Nucleus accumbens (tissue), 56 donors: ENCODE results near the gene SLC24A4.

Experiments
- DNase-seq, 56 donors: peaks; one replicate each; lab custom pipeline; 2025; lab: John Stamatoyannopoulos, UW

Gene SLC24A4

DNA sequence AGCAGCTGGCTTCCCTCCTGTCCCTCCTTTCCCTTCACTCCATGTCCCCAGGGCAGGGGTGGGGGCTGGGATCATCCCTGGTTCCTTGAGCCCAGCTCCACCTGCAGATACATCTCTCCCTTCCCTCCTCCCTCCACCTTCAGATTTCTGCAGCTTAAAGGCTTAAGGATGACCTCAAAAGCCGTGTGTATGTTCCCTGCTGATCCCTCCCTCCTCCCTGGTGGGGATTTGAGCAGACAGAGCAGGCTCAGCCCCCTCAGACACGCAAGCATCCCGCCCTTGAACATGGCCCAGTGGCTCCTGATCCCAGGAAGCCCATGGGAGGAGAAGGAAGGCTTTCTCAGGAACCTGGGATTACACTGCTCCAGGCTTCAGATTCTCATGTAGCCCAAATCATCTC lies 107.7 kb downstream of the SLC24A4 start:
- no peak for DNase-seq

DNA sequence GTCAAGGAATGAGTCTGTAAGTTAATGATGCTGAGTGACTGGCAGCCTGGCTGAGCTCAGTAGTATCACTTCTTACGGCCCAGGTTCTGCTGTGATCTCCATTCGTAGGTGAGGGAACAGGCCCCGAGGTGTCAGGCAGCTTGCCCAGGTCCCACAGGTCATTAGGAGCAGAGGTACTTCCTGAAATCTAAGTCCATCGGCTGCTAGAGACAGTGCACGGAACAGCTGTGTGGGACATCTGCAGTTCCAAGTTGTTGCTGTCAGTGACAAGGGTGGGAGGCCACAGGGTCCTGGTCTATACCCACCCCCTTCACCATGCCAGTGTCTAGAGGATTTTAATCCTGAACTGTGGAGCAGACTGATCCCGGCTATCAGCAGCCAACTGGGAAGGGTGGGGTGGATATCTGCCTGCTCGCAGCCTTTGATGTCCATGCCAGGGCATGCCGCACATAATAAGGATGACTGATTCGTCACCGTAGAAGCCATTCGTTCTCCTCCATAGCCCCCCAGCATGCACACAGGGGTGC lies 108.3 kb downstream of the SLC24A4 start:
- DNase-seq = no peak

DNA sequence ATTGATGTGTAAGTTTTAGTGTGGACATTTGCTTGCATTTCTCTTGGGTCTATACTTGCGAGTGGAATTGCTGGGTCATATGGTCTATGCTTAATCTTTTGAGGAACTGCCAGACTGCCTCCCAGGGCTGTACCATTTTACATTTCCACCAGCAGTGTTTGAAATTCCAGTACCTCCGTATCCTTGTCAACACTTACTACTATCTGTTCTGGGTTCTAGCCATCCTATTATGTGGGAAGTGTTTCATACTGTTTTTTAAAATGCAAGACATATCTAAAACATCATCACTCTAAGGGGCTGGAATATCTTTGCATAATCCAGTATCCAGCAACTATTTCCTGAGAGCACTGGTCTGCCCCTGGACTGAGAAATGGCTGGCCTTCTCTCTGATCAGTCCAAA lies 110.4 kb downstream of the SLC24A4 start:
- no peak for DNase-seq

DNA sequence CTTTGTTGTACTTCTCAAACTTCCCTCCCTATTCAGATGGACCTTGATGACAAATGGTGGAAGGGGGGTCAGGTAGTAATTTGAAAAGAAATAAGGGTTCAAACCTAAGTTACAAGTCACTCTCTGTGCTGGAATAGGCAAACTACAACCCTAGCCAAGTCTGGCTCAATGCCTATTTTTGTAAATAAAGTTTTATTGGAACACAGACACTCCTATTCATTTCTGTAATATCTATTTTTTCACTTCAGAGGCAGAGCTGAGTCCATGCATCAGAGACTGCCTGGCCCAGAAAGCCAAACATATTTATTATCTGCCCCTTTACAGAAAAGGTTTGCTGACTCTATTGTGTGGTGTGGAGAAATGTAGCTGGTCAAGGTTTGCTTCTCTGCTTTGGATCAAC lies 112.2 kb downstream of the SLC24A4 start:
- no peak for DNase-seq

DNA sequence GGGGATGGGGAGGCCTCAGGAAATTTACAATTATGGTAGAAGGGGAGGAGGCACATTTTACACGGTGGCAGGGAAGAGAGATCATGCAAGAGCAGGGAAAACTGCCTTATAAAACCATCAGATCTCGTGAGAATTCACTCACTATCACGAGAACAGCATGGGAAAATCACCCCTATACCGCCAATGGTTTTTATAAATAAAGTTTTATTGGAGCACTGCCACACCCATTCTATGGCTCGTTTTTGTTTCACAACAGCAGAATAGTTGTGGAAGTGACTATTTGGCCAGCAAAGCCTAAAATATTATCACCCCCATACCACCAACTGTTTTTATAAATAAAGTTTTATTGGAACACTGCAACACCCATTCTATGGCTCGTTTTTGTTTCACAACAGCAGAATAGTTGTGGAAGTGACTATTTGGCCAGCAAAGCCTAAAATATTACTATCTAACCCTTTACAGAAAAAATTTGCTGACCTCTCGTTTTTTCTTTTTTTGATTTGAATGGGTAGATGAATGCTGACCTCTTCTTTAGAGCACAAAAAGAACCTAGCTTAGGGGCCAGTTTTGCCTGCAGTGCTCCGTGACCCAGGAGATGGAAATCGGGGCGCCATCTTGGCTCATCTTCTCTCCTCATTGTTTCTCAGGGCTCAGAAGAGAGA lies 113.3 kb downstream of the SLC24A4 start:
- no peak for DNase-seq

DNA sequence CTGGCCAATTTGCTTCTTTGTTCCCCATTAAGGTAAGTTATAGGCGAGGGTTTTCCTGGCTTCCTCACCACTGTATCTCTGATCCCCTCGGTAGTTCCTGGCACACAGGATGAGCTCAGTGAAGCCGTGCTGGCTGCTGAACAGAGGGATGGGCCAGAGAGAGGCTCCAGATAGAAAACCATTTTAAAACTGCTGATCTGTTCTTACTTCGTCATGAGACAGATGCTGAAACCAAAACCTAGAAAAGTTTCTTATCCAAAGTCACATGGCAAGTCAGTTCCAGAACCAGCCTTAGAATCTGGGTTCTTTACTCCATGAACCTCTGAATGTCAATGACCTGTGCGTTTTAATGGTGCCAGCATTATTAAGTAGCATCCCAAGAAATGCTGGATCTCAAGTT lies 114.3 kb downstream of the SLC24A4 start:
- DNase-seq = no peak

DNA sequence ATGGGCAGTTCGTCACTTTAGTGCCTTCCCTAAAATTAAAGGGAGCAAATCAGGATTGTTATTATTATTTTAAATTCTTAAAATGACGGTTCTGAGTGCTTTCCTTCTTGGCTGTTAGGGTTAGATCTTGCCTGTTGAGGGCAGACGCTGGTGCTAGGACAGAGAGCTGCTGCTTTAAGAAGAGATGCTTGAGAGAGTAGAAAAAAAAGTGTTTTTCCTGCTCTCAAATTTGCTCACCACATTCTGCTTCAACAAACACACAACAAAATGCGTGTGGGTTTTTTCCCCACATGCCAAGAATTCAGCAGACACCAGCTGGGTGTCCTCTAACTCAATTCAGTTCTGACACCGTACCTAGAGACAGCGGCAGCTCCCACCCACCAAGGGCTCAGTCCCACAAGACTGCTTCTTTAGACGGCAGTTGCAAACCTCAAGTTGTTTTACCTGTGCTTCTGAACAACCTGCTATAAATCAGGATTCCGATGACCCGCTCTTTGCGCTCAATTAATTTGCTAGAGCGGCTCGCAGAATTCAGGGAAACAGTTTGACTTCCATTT lies 114.8 kb downstream of the SLC24A4 start:
- DNase-seq = no peak

DNA sequence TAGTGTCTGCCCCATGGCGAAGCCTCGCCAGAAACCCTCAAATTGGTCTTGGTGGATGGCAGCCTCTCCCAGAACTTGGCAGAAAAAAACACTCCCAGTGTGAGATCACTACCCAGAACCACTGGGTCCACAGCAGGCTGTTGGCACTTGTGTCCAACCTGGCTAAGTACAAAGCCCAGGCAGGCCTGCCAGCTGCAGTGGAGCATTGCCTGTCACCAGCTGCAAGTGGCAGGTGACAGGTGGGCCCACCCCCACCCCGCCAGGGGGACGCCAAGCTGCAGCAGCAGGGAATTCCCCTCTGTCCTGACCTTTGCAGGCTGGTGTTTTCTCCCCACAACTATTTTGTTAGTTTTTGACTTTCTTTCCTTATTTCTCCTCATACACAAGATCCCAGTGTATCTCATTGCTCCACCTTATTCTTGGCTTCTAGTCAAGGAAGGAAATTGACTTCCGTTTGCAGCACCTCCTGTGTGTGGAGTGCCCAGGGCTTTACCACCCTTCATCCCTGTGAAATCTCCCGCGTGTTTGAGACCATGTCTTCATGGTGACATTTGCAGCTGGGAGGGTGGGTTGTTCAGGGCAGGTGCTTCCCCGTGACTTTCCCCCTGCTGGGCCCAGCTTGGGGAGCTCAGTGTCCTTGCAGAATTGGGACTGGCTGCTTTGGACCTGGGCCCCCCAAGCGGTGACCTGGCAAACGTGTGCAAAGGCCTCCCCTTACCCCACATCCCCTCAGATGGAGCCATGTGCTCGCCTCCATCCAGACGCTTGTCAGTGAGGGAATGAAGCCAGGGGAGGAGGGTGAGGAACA lies 116.8 kb downstream of the SLC24A4 start:
- no peak for DNase-seq

DNA sequence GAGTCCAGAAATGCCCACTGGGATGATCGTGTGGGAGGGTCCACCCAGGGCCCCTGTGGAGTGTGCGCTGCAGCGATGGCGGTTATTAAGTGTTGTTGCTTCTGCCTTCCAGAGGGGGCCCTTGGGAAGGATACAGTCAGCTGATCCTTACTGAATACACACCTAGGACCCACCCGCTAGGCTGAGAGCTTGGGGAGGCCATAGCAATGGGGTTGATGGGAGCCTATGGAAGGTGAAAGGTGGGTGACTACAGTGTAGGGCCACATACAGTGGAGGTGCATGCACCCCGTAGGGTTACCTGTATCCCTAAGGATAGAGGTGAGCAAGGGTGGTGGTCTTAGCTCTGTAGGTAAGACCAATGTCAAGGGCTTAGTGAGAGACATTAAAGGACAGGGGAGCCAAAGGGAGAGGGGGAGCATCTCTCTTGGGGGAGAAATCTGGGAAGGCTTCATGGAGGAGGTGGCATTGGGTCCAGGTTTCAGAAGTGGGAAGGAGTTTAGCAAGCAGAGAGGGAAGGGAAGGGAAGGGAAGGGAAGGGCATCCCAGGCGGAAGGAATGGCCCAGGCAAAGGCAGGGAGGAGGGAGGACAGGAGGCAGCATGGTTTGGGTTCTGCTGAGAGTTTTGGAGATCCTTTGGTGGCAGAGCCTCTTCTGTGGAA lies 117.5 kb downstream of the SLC24A4 start:
- no peak for DNase-seq

DNA sequence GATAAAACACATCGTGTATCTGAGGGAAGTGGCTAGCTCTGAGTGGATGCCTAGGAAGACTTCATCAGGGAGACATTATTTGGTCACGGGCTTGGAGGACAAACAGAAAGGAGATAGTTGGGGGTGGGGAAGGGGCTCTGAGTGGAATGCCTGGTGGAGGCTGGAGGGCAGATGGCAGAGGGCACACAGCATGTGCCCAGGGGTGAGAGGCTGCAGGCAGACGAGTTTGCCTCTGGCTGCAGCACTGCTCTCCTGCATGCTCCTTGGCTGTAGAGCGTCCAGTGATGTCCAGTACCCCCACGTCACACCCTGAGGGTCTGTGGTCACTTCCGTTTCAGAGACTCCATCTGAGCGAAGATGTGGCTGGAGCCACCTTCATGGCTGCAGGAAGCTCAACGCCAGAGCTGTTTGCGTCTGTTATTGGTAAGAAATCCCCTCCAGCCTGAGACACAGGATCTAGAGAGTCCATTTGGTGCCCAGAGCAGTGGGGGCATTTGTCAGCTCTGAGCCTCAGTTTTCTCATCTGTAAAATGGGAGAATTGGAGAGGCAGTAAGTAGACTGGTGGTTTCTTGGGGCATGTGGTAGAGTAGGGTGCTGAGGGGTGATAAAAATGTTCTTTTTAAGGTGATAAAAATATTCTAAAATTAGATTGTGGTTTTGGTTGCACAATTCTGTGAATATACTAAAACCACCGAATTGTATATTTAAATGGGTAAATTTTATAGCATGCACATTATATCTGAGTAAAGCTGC lies 119.0 kb downstream of the SLC24A4 start:
- no peak for DNase-seq

DNA sequence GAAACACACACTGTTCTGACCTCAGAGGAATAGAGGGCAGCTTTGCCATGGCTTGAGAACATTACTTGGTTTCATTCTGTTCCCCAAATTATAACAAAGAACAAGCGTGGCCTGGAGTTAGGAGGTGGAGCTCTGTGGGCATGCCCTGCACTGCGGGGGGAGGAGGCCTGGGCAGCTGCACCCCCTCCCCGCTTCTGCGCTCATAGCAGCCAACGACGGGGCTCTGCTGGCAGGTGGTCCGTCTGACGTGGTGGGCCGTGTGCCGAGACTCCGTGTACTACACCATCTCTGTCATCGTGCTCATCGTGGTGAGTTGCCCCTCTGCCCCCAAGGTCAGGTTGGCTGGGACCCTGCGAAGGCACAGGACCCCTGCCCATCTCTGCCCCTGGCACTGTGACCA lies 120.2 kb downstream of the SLC24A4 start:
- peak in 2 of 56 donors; percentile 22 to 74 for DNase-seq

DNA sequence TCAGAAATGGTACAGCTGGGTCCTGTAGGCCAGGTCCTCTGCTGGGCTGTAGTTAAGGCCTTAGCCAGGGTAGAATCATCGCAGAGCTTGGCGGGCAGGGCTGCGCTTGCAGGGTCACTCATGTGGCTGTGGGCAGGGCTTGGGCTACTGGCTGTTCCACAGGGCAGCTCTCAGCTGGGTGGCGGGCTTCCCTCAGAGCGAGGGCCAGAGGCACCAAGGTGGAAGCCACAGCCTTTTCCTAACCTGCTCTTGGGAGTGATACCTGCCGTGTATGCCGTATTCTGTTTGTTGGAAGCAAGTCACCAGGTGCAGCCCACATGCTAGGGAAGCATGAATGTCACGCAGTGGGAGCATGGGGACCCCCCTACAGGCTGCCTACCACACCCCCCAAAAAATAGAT lies 120.8 kb downstream of the SLC24A4 start:
- peak in 1 of 56 donors; percentile 33 for DNase-seq

DNA sequence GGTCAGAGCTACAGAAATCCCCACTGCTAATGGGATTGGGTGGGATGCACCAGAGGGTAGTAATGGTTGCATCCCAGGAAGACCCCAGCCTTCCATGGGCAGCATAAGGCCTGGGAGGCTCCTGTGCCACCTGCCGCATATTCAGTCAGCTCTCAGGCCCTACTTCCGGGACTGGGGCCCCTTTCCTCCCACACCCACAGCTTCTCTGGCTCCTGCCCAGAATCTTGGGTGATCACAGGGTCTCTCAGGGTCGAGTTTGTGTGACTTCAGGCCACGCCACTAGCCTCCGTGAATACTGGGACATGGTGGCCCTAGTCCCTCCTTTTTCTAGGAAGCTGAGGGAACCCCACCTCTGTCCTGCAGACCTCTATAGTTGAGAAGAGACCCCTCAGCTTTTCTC lies 123.8 kb downstream of the SLC24A4 start:
- no peak for DNase-seq

DNA sequence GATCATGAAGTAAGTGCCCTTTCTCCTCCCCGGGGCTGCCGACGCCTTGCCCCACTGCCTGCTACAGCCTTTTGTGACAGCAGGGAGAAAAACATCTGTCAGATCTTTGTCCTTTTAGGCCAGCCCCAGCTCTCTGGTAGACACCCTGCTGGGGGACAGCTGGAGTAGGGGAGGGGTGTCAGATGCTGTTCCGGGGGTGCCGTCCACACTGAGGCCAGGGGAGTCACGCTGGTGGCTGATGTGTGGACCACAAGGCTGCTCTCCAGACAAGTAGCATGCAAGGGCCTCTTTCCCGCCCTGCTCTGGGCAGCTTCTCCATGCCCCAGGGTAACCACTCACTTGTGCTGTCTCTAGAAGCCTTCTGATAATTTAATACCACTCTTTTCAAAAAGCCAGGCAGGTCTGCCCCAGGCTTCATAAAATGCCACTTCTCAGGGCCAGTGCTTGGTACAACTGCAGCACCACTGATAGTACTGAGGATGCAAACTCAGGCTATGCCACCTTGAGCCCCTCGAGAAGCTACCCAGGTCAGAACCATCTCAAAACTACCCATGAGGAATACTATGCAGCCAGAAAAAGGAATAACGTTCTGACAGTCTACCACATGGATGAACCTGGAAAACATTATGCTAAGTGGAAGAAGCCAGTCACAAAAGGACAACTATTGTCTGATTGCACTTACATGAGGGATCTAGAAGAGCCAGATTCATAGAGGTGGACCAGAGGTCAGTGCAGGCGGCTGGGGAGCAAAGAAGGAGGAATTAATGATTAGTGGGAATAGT lies 124.6 kb downstream of the SLC24A4 start:
- no peak for DNase-seq

DNA sequence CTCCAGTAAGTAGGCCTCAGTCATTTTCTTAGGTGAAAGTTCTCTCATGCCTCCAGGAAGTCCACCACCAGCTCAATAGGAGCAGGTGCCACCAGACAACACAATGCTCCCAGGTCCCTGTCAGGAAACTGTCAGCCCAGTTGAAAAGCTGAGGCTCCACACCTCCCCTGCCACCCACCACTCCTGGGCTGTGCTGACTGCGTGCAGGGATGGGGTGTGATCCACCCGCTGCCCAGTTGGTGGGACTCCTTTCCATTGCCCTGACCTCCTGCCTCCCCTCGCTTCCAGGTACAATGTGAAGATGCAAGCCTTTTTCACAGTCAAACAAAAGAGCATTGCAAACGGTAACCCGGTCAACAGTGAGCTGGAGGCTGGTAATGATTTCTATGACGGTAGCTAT lies 125.8 kb downstream of the SLC24A4 start:
- DNase-seq = no peak

DNA sequence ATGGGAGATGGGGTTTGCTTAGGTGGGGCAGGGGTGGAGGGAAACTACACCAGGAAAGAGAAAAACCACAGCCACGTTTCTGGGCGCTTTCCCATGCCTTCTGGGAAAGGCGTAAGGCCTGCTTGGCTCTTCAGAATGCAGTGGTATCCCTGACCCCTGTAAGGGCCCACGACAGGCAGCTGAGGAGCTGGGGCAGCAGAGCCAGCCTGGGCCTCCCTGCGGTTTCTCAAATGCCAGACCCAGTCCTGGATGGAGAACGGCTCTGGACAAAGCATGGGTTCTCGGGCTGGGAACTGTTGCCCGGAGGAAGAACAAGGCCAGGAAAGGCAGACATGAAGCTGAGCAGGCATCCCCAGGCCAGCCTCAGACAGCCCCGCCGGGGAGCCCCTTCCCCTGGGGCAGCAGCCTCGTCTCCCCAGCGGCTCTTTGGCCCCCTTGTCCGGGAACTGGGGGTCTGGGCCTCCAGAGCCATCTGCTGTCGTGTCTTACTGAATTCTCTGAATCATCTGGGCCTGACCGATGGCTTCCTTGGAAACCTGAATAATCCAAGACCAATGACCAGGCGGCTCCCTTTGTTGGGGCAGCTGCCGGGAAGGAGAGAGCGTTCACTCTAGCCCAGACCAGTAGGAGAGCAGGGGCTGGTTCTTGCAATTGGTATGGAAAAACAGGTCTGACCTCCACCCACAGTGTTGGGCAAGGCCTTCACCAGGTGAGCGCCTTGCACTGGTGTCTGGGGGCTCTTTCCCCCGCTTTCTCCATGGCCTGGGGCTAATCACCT lies 126.6 kb downstream of the SLC24A4 start:
- DNase-seq = no peak

DNA sequence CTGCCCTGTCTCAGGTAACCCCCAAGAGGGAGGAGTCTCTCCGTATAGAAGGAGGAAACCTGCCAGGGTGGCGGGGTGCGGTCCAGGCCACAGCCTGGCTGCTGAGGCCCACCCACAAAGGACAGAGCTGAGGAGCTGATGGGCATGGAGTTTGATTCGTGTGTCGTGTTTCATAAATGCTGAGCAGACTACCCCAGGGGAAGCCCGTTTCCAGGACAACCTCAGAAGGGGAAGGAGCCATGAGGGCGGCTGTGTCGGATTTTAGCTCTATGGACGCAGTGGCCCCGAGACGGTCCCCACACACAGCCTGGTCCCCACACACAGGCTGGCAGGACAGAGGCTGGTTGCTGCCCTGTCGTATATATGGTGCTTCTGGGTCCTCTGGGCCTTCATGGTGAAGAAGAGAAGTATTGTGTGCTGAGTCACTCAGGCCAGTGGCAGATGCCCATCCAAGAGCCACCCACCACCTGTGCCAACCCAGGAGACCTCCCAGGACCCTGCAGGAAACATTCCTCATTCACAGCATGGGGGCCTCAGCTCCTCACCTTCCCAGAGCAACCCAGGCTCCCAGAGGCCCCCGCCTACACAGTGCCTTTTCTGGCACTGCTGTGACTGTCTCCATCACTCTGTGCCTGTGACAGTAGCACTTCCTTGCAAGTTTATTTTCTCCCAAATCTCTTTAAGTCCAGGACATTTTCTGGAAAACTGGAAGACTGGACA lies 127.5 kb downstream of the SLC24A4 start:
- DNase-seq = peak in 1 of 56 donors; percentile 23

DNA sequence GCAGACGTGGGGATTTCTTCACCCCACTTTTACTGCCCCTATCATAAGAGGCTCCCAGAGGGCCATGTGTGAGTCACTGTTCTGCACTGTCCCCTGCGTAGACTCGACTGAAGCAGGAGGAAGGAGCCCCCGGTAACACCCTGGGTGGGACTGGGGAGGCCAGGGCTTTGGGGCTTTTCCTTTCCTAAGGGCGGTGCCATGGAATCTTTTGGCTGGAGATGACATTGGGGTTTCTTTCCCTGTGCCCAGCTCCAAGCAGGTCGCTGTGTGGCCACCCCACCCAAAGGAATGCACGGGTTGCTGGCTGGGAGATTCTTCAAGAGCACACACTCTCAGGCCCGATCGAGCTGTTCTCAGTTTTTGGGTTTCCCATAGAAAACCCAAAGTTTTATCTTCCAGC lies 128.3 kb downstream of the SLC24A4 start:
- no peak for DNase-seq
